PC-3 (cell line): Measurements from ENCODE around the gene CD86.

ENCODE experiments used
- EZH2 ChIP-seq: fragments of 300-600 bp; sonication (generic); IDR thresholded peaks from one replicate; pipeline ENCODE4 v1.6.1; 2017; ENCODE audit warnings: antibody characterized with exemption, mild to moderate bottlenecking, low read length; ENCODE audit not compliant: unreplicated experiment
- TF ChIP-seq, protein P1 (sequence below): fragments of 300-600 bp; sonication (generic); conservative IDR thresholded peaks from 2 replicates; pipeline ENCODE4 v1.5.1; 2017; ENCODE audit warnings: antibody characterized with exemption, low read depth, mild to moderate bottlenecking, low read length

DNA sequence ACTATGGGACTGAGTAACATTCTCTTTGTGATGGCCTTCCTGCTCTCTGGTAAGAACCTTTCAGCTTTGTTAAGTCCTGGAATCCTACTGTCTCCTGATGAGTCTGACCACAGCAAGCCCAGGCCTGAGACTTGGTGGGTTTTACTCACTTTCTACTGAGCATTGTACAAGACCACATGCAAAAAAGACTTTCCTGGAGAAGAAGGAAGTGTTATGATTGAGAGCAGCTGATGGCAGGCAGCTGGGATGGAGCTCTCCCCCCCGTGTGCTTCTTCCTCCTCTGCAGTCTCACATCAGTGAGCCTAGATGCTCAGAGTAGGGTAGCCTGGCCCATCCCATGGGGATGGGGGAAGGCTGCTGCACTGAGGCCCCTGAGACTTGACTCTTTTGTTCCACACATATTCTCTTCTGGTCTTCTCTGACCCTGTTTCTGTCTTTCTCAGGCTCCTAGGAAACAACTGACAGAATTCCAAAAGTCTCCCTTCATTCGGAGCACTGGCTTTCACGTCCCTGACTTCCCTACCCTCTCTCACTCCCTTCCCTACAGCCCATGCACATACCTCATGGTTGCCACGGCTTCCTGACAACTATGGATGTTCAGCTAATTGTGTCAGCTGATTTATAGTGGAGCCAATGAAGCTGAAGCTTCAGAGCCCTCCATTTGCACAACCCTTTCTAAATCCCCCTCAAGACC is 36.6 kb downstream of the CD86 start:
- TF ChIP-seq, protein P1, sequence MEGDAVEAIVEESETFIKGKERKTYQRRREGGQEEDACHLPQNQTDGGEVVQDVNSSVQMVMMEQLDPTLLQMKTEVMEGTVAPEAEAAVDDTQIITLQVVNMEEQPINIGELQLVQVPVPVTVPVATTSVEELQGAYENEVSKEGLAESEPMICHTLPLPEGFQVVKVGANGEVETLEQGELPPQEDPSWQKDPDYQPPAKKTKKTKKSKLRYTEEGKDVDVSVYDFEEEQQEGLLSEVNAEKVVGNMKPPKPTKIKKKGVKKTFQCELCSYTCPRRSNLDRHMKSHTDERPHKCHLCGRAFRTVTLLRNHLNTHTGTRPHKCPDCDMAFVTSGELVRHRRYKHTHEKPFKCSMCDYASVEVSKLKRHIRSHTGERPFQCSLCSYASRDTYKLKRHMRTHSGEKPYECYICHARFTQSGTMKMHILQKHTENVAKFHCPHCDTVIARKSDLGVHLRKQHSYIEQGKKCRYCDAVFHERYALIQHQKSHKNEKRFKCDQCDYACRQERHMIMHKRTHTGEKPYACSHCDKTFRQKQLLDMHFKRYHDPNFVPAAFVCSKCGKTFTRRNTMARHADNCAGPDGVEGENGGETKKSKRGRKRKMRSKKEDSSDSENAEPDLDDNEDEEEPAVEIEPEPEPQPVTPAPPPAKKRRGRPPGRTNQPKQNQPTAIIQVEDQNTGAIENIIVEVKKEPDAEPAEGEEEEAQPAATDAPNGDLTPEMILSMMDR: no peak
- TF ChIP-seq EZH2: no peak
